ENCODE results near the gene HMOX2. TPM values are rescaled to one million over a fixed set of nuclear protein-coding genes. Genes with fewer than 3 reads are reported as not detected.

Gene HMOX2
- total RNA-seq, 1 donor from 2014 or later: 52.8 TPM

- no peak for DNase-seq (ENCODE audit: extremely low spot score in 2 of 2)
- TF ChIP-seq CTCF (IDR thresholded peaks at IDR 0.05) (no peak), POLR2A (IDR thresholded peaks at IDR 0.05) (no peak), POLR2AphosphoS5 (IDR thresholded peaks at IDR 0.05; ENCODE audit: insufficient read depth in 1 of 2, low read depth in 1 of 2) (no peak)
- Histone ChIP-seq H3K4me3 (no peak overlapping the region), H3K27me3 (no peaks in the 10 kb centered on the region), H3K9me3 (no peaks in the 10 kb centered on the region), H3K27ac (no peak overlapping the region), H3K4me1 (no peaks in the 10 kb centered on the region), H3K36me3 (peaks cover 3 to 77% of the 10 kb centered on the region in 2 donors)
- intact Hi-C loops (cut with DNase I): no loop called here
Observed at GRCh38 chr16:4452674-4453073, 23.5 kb upstream of the HMOX2 start.

GRCh38 chr16:4454623-4455022, 21.6 kb upstream of the HMOX2 start:
- H3K9me3 ChIP-seq: no peaks in the 10 kb centered on the region
- TF ChIP-seq CTCF (IDR thresholded peaks at IDR 0.05): no peak
- no peak for TF ChIP-seq POLR2AphosphoS5 (IDR thresholded peaks at IDR 0.05; ENCODE audit: insufficient read depth in 1 of 2, low read depth in 1 of 2)
- no peak for TF ChIP-seq POLR2A (IDR thresholded peaks at IDR 0.05)
- H3K36me3 ChIP-seq: peaks cover 3 to 58% of the 10 kb centered on the region in 2 donors
- H3K4me1 ChIP-seq: no peaks in the 10 kb centered on the region
- intact Hi-C loops (cut with DNase I): no loop called here
- H3K4me3 ChIP-seq: no peak overlapping the region
- DNase-seq (ENCODE audit: extremely low spot score in 2 of 2): no peak
- no peaks in the 10 kb centered on the region for H3K27me3 ChIP-seq
- no peak overlapping the region for H3K27ac ChIP-seq

- Histone ChIP-seq H3K27ac (no peak overlapping the region), H3K4me1 (no peaks in the 10 kb centered on the region), H3K4me3 (no peak overlapping the region), H3K27me3 (no peaks in the 10 kb centered on the region), H3K36me3 (peaks cover 3 to 53% of the 10 kb centered on the region in 2 donors), H3K9me3 (no peaks in the 10 kb centered on the region)
- intact Hi-C loops (cut with DNase I): no loop called here
- DNase-seq (ENCODE audit: extremely low spot score in 2 of 2): no peak
- TF ChIP-seq CTCF (IDR thresholded peaks at IDR 0.05): no peak
- no peak for TF ChIP-seq POLR2A (IDR thresholded peaks at IDR 0.05)
- TF ChIP-seq POLR2AphosphoS5 (IDR thresholded peaks at IDR 0.05; ENCODE audit: insufficient read depth in 1 of 2, low read depth in 1 of 2): no peak
Observed at GRCh38 chr16:4455081-4455480, 21.1 kb upstream of the HMOX2 start.

- no peaks in the 10 kb centered on the region for H3K27me3 ChIP-seq
- TF ChIP-seq POLR2A (IDR thresholded peaks at IDR 0.05) (no peak), POLR2AphosphoS5 (IDR thresholded peaks at IDR 0.05; ENCODE audit: insufficient read depth in 1 of 2, low read depth in 1 of 2) (no peak), CTCF (IDR thresholded peaks at IDR 0.05) (no peak)
- H3K27ac ChIP-seq: no peak overlapping the region
- no peak overlapping the region for H3K4me3 ChIP-seq
- no peaks in the 10 kb centered on the region for H3K9me3 ChIP-seq
- intact Hi-C loops (cut with DNase I): no loop called here
- no peak for DNase-seq (ENCODE audit: extremely low spot score in 2 of 2)
- peaks cover 0 to 44% of the 10 kb centered on the region in 2 donors for H3K36me3 ChIP-seq
- H3K4me1 ChIP-seq: no peaks in the 10 kb centered on the region
Observed at GRCh38 chr16:4455951-4456350, 20.2 kb upstream of the HMOX2 start.

- Histone ChIP-seq H3K27me3 (no peaks in the 10 kb centered on the region), H3K4me1 (no peaks in the 10 kb centered on the region), H3K27ac (no peak overlapping the region), H3K36me3 (peaks cover 0 to 19% of the 10 kb centered on the region in 2 donors), H3K9me3 (no peaks in the 10 kb centered on the region), H3K4me3 (no peak overlapping the region)
- intact Hi-C loops (cut with DNase I): no loop called here
- DNase-seq (ENCODE audit: extremely low spot score in 2 of 2): no peak
- no peak for TF ChIP-seq POLR2A (IDR thresholded peaks at IDR 0.05)
- TF ChIP-seq CTCF (IDR thresholded peaks at IDR 0.05): no peak
- TF ChIP-seq POLR2AphosphoS5 (IDR thresholded peaks at IDR 0.05; ENCODE audit: insufficient read depth in 1 of 2, low read depth in 1 of 2): no peak
Observed at GRCh38 chr16:4460936-4461249, 15.3 kb upstream of the HMOX2 start.

Data from vagina (tissue), 2 donors.